Peyer's patch (tissue), 4 donors: ENCODE results near the gene FAM200A. TPM values are rescaled to one million over a fixed set of nuclear protein-coding genes. Genes with fewer than 3 reads are reported as not detected.
A peak's percentile ranks its signal among the peaks of the same experiment; 100 is the strongest.

Experiments
- DNase-seq, 3 donors: peaks; one replicate each; pipeline ENCODE4 v3.0.0-alpha.2; 2017 to 2019
- H3K27ac ChIP-seq, 4 donors: fragments of 200-600 bp; sonication (generic); one replicate each; pipeline ENCODE4 v1.5.1; 2016 to 2019
- H3K27me3 ChIP-seq, 2 donors: fragments of 200-600 bp; sonication (generic); one replicate each; pipeline ENCODE4 v1.5.1; 2019
- H3K36me3 ChIP-seq, 3 donors: fragments of 200-600 bp; sonication (generic); one replicate each; pipeline ENCODE4 v1.5.1; 2016 to 2019
- H3K4me1 ChIP-seq, 4 donors: fragments of 200-600 bp; sonication (generic); one replicate each; pipeline ENCODE4 v1.5.1; 2016 to 2019
- H3K4me3 ChIP-seq, 4 donors: fragments of 200-600 bp; sonication (generic); 1 replicate in 3 of 4; 2 replicates in 1 of 4; pipeline ENCODE4 v1.5.1; 2016 to 2019; ENCODE audit warnings: mild to moderate bottlenecking in 1 of 4
- H3K9me3 ChIP-seq, 4 donors: fragments of 200-600 bp; sonication (generic); one replicate each; pipeline ENCODE4 v1.5.1; 2016 to 2019; ENCODE audit warnings: mild to moderate bottlenecking in 1 of 4
- CTCF ChIP-seq, 6 experiments: fragments of 450-650 bp in 4 of 6; fragments of 200-600 bp in 2 of 6; sonication (generic) in 1 of 6; IDR thresholded peaks; one replicate each; pipeline ENCODE4 v1.5.1; 2017 to 2019; ENCODE audit warnings: antibody characterized with exemption in 6 of 6, mild to moderate bottlenecking in 3 of 6, moderate library complexity in 1 of 6
- POLR2A ChIP-seq, 2 donors: fragments of 450-650 bp; IDR thresholded peaks; one replicate each; pipeline ENCODE4 v1.5.1; 2017; ENCODE audit warnings: antibody characterized with exemption in 2 of 2, mild to moderate bottlenecking in 2 of 2, moderate library complexity in 2 of 2
- total RNA-seq, 4 donors: library from RNA; depleted of rRNA; stranded (reverse); fragments of >200 nt; gene quantifications; one replicate each; pipeline ENCODE4 v1.1.0, GENCODE V29; 2016

Gene FAM200A
- 1 to 10 TPM; 2.2 to 4.2 (median 2.6) TPM for total RNA-seq

DNA sequence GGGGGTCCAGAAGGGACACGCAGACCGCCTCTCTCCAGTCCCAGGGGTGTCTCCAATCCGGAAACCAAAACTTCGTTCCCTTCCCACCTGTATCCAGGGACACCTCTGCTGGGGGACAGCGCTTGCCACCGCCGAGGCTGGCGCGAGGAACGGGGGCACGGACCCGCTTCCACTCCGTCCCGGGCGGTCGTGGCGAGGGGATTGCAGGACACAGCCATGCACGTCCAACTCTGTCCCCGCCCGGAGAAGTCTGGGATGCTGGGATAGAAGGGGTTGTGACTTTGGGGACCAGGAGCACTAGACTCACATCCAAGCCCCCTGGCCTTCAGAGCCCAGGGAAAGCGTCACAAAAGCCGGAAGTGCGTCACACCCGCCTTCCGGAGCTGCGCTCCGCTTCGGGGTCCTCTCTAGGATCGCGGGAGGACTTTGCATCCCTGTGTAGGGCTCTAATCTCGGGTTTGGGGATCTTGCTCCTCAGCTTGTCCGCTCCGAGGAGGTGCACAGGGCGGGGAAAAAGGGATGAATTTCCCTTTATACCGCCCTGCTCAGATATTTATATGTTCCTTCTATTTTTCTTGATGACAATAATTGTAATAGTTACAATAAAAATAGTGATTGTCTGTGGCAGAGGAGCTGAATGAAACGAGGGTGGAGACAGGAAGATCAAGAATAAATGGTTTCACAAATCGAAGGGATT is at the start of gene FAM200A:
FAM200A (minus strand) TSS at position 348 of the 697 bp plus-strand sequence. CDS start 3,707 bp downstream, outside the sequence.
- H3K27me3 ChIP-seq, result no peaks in the 10 kb centered on the region
- peak; percentile 59 to 60 for TF ChIP-seq POLR2A (IDR thresholded peaks at IDR 0.05)
- no peak for TF ChIP-seq CTCF (IDR thresholded peaks at IDR 0.05)
- H3K27ac ChIP-seq, result peak within 1 kb of the TSS; percentile 78 to 86 (median 83)
- peaks cover 0 to 15% (median 0%) of the 10 kb centered on the region in 3 donors for H3K36me3 ChIP-seq
- peak within 1 kb of the TSS; percentile 75 to 95 (median 86) for H3K4me3 ChIP-seq
- DNase-seq, result peak; percentile 82 to 95 (median 88)
- H3K4me1 ChIP-seq, result peaks cover 0 to 12% (median 4%) of the 10 kb centered on the region in 4 donors
- no peaks in the 10 kb centered on the region for H3K9me3 ChIP-seq

- no peak for TF ChIP-seq CTCF (IDR thresholded peaks at IDR 0.05)
- no peak for TF ChIP-seq POLR2A (IDR thresholded peaks at IDR 0.05)
Measured at GRCh38 chr7:99599836-99600235, 47.9 kb upstream of the FAM200A start.

GRCh38 chr7:99597762-99598501 is 46.0 kb upstream of the FAM200A start, which contains the start of gene TMEM225B:
Gene TMEM225B, plus strand, starts transcription at chr7:99598267. Its CDS starts 6,122 bp downstream, at chr7:99604389.
- Histone ChIP-seq H3K9me3 (no peaks in the 10 kb centered on the region), H3K4me1 (no peaks in the 10 kb centered on the region), H3K4me3 (no peak within 1 kb of the TSS), H3K27me3 (no peaks in the 10 kb centered on the region), H3K27ac (no peak within 1 kb of the TSS), H3K36me3 (no peaks in the 10 kb centered on the region)
- no peak for DNase-seq
- TF ChIP-seq POLR2A (IDR thresholded peaks at IDR 0.05) (no peak), CTCF (IDR thresholded peaks at IDR 0.05) (no peak)

More at GRCh38 chr7:99599836-99600235, 47.9 kb upstream of the FAM200A start:
- no peak overlapping the region for H3K27ac ChIP-seq
- no peak overlapping the region for H3K4me3 ChIP-seq
- no peaks in the 10 kb centered on the region for H3K9me3 ChIP-seq
- DNase-seq, result no peak
- H3K27me3 ChIP-seq, result no peaks in the 10 kb centered on the region
- H3K36me3 ChIP-seq, result no peaks in the 10 kb centered on the region
- no peaks in the 10 kb centered on the region for H3K4me1 ChIP-seq

DNA sequence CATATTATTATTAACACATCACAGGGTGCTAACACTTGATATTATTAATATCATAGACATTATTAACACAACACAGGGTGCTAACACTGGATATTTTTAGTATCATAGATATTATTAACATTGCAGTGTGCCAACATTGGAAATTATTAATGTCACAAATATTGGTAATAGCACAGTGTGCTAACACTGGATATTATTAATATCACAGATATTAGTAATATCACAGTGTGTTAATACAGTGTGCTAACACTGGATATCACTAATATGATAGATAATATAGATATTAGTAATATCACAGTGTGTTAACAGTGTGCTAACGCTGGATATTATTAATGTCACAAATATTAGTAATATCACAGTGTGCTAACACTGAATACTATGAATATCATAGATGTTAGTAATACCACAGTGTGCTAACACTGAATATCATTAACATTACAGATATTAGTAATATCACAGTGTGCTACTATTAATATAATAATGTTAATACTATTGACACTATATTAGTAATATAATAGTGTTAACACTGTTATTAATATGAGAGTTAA is 44.6 kb upstream of the FAM200A start:
- H3K4me3 ChIP-seq, result no peak overlapping the region
- TF ChIP-seq POLR2A (IDR thresholded peaks at IDR 0.05) (no peak), CTCF (IDR thresholded peaks at IDR 0.05) (no peak)
- no peaks in the 10 kb centered on the region for H3K9me3 ChIP-seq
- no peaks in the 10 kb centered on the region for H3K36me3 ChIP-seq
- no peaks in the 10 kb centered on the region for H3K4me1 ChIP-seq
- no peaks in the 10 kb centered on the region for H3K27me3 ChIP-seq
- no peak for DNase-seq
- no peak overlapping the region for H3K27ac ChIP-seq

- no peak overlapping the region for H3K4me3 ChIP-seq
- H3K4me1 ChIP-seq, result no peaks in the 10 kb centered on the region
- no peaks in the 10 kb centered on the region for H3K9me3 ChIP-seq
- no peak overlapping the region for H3K27ac ChIP-seq
- DNase-seq, result no peak
- no peak for TF ChIP-seq CTCF (IDR thresholded peaks at IDR 0.05)
- no peak for TF ChIP-seq POLR2A (IDR thresholded peaks at IDR 0.05)
- no peaks in the 10 kb centered on the region for H3K36me3 ChIP-seq
- no peaks in the 10 kb centered on the region for H3K27me3 ChIP-seq
Measured at GRCh38 chr7:99594948-99595745, 43.2 kb upstream of the FAM200A start.
